IMR-90 (cell line): Measurements from ENCODE around the gene SPDYE18. TPM values are rescaled to one million over a fixed set of nuclear protein-coding genes. Genes with fewer than 3 reads are reported as not detected.
"Not testable (repeated sequence)": the region's sequence is repeated elsewhere in the genome, so short reads cannot be mapped to it uniquely, and the experiment has no call there.

Source experiments
- ATAC-seq: fragments of 200-7000 bp; cut with Tn5 transposase; 2 replicates; pipeline ENCODE4 v1.9.1; 2020; ENCODE audit warnings: low read depth, mild to moderate bottlenecking, moderate library complexity
- BruUV-seq: library from RNA; stranded (reverse); fragments of 400-500 nt; replicated peaks from 2 replicates; lab custom pipeline; 2021; lab: Mats Ljungman, UMichigan
- CTCF ChIA-PET: fragments of 300-600 bp; formaldehyde crosslinking; extraction: SDS; loops from one replicate; lab custom pipeline; 2021; ENCODE audit warnings: antibody characterized with exemption; lab: Yijun Ruan, JAX
- POLR2A ChIA-PET: fragments of 300-600 bp; sonication (Branson Sonifier 250); formaldehyde crosslinking; loops from one replicate; lab custom pipeline; 2022; ENCODE audit warnings: antibody characterized with exemption; ENCODE audit not compliant: unreplicated experiment; lab: Charles Lee
- DNase-seq: peaks from one replicate; pipeline ENCODE4 v3.0.0; 2013
- H2AFZ ChIP-seq: replicated peaks from 2 replicates; pipeline ENCODE3; 2013; ENCODE audit warnings: low read length, mild to moderate bottlenecking; ENCODE audit not compliant: poor library complexity
- H2AK5ac ChIP-seq: 2 replicates; pipeline ENCODE4 v1.6.1; 2013; ENCODE audit warnings: low read depth, low read length, inconsistent platforms
- H2AK9ac ChIP-seq: replicated peaks from 2 replicates; pipeline ENCODE3; 2013; ENCODE audit warnings: mild to moderate bottlenecking, low read depth, low read length, moderate library complexity; ENCODE audit not compliant: poor library complexity
- H2BK120ac ChIP-seq: 2 replicates; pipeline ENCODE4 v1.6.1; 2013; ENCODE audit warnings: low read depth, low read length, inconsistent platforms
- H2BK15ac ChIP-seq: 3 replicates; pipeline ENCODE4 v1.6.1; 2013; ENCODE audit warnings: low read depth, low read length, inconsistent platforms
- H2BK20ac ChIP-seq: 2 replicates; pipeline ENCODE4 v1.6.1; 2013; ENCODE audit warnings: low read depth, mild to moderate bottlenecking, inconsistent platforms, low read length, moderate library complexity
- H2BK5ac ChIP-seq: 2 replicates; pipeline ENCODE4 v1.6.1; 2013; ENCODE audit warnings: mild to moderate bottlenecking, low read depth, low read length, inconsistent platforms; ENCODE audit not compliant: poor library complexity, severe bottlenecking
- H3K14ac ChIP-seq: replicated peaks from 2 replicates; pipeline ENCODE4 v1.6.1; 2013; ENCODE audit warnings: low read depth, low read length, inconsistent platforms
- H3K18ac ChIP-seq: 2 replicates; pipeline ENCODE4 v1.6.1; 2013; ENCODE audit warnings: low read depth, low read length, control low read depth
- H3K23ac ChIP-seq: 2 replicates; pipeline ENCODE4 v1.6.1; 2013; ENCODE audit warnings: low read depth, low read length, inconsistent platforms
- H3K27ac ChIP-seq: 2 replicates; pipeline ENCODE4 v1.5.1; 2013; ENCODE audit warnings: mild to moderate bottlenecking, control low read depth, low read length; ENCODE audit not compliant: insufficient read depth
- H3K27me3 ChIP-seq: 2 replicates; pipeline ENCODE4 v1.6.1; 2013; ENCODE audit warnings: low read length; ENCODE audit not compliant: control insufficient read depth, insufficient read depth
- H3K36me3 ChIP-seq: 2 replicates; pipeline ENCODE4 v1.6.1; 2013; ENCODE audit warnings: low read length, mixed read lengths; ENCODE audit not compliant: control insufficient read depth, insufficient read depth
- H3K4ac ChIP-seq: 2 replicates; pipeline ENCODE4 v1.6.1; 2013; ENCODE audit warnings: low read depth, low read length, inconsistent platforms
- H3K4me1 ChIP-seq: 2 replicates; pipeline ENCODE4 v1.6.1; 2013; ENCODE audit warnings: low read length, mixed read lengths; ENCODE audit not compliant: control insufficient read depth, insufficient read depth
- H3K4me2 ChIP-seq: 2 replicates; pipeline ENCODE4 v1.6.1; 2013; ENCODE audit warnings: low read depth, mild to moderate bottlenecking, control low read depth, low read length, moderate library complexity
- H3K4me3 ChIP-seq: 2 replicates; pipeline ENCODE4 v1.5.1; 2013; ENCODE audit warnings: low read depth, mild to moderate bottlenecking, control low read depth, low read length, moderate library complexity; ENCODE audit not compliant: insufficient read depth
- H3K56ac ChIP-seq: 2 replicates; pipeline ENCODE4 v1.6.1; 2013; ENCODE audit warnings: low read length, inconsistent platforms; ENCODE audit not compliant: insufficient read depth; ENCODE audit errors: extremely low read depth
- H3K79me1 ChIP-seq, 2 experiments: 2 replicates each; pipeline ENCODE4 v1.6.1; 2013; ENCODE audit warnings: low read length in 2 of 2, inconsistent platforms in 1 of 2, low read depth in 1 of 2
- H3K9ac ChIP-seq: 2 replicates; pipeline ENCODE4 v1.6.1; 2013; ENCODE audit warnings: low read depth, low read length, control low read depth
- H3K9me1 ChIP-seq: 2 replicates; pipeline ENCODE4 v1.6.1; 2013; ENCODE audit warnings: low read length, inconsistent platforms; ENCODE audit not compliant: insufficient read depth
- H3K9me3 ChIP-seq: 2 replicates; pipeline ENCODE4 v1.6.1; 2013; ENCODE audit warnings: low read length; ENCODE audit not compliant: control insufficient read depth, insufficient read depth
- H4K20me1 ChIP-seq: 2 replicates; pipeline ENCODE4 v1.6.1; 2013; ENCODE audit warnings: low read length, inconsistent platforms; ENCODE audit not compliant: insufficient read depth
- H4K5ac ChIP-seq: 2 replicates; pipeline ENCODE4 v1.6.1; 2013; ENCODE audit warnings: mild to moderate bottlenecking, low read depth, low read length, control low read depth
- H4K8ac ChIP-seq, 2 experiments: 2 replicates each; pipeline ENCODE4 v1.6.1; 2013; ENCODE audit warnings: low read depth in 2 of 2, low read length in 2 of 2, control low read depth in 1 of 2, inconsistent platforms in 1 of 2
- H4K91ac ChIP-seq: 2 replicates; pipeline ENCODE4 v1.6.1; 2013; ENCODE audit warnings: low read depth, low read length, inconsistent platforms; ENCODE audit not compliant: insufficient read depth
- WGBS, 2 experiments: methylation state at CpG; one replicate each; pipeline versions ENCODE4 v1.1.5 to v1.1.7; 2013; ENCODE audit warnings: missing lambda C conversion rate in 2 of 2; ENCODE audit not compliant: insufficient read length in 1 of 2; ENCODE audit errors: extremely low coverage in 2 of 2; 5-methylcytosine and 5-hydroxymethylcytosine counted together
- dilution Hi-C: fragments of 300-500 bp; cut with HindIII; formaldehyde crosslinking; loops from one replicate; pipeline ENCODE4 v1.14.3; 2018; ENCODE audit warnings: low sequenced_read_pairs; ENCODE audit not compliant: unreplicated experiment
- in situ Hi-C: fragments of 300-500 bp; cut with MboI; formaldehyde crosslinking; loops from 3 replicates; pipeline ENCODE4 v1.14.3; 2019; ENCODE audit warnings: low sequenced_read_pairs, inconsistent platforms, mixed read lengths
- intact Hi-C: fragments of 100-400 bp; cut with micrococcal nuclease; formaldehyde crosslinking; loops from 2 replicates; pipeline ENCODE4 v1.10.0; 2022
- polyA plus RNA-seq, 3 experiments: library from polyadenylated mRNA; depleted of rRNA; stranded (reverse); fragments of >200 nt; gene quantifications; 2 replicates each; pipeline ENCODE4 v1.2.3, GENCODE V29; 2012; ENCODE audit warnings: low replicate concordance in 1 of 3
- total RNA-seq: library from RNA; depleted of rRNA; stranded (reverse); fragments of >200 nt; gene quantifications from 2 replicates; pipeline ENCODE4 v1.2.3, GENCODE V29; 2012

Gene SPDYE18
- total and polyA plus RNA-seq, 2 of the 4 experiments (the other 2 are of a cell fraction) = not detected

- intact Hi-C loops, in situ Hi-C loops, H3K4me3 ChIP-seq, H4K5ac ChIP-seq, DNase-seq, H3K23ac ChIP-seq, BruUV-seq, H3K56ac ChIP-seq, H3K9me3 ChIP-seq, H2BK20ac ChIP-seq, H2BK120ac ChIP-seq, H3K4ac ChIP-seq, H2BK15ac ChIP-seq, H4K20me1 ChIP-seq, H3K4me1 ChIP-seq, ATAC-seq, CTCF ChIA-PET, H2AK5ac ChIP-seq, POLR2A ChIA-PET, H4K8ac ChIP-seq, H3K27me3 ChIP-seq, H2BK5ac ChIP-seq, H3K9ac ChIP-seq, H3K4me2 ChIP-seq, H2AFZ ChIP-seq, H4K91ac ChIP-seq, H3K9me1 ChIP-seq, dilution Hi-C loops, H3K18ac ChIP-seq, H3K14ac ChIP-seq, H3K36me3 ChIP-seq, H3K27ac ChIP-seq, H3K79me1 ChIP-seq, H2AK9ac ChIP-seq: not testable (repeated sequence)
- WGBS, 2 experiments = no CpG with 5 or more reads among the region's 6 CpGs
Observed at GRCh38 chr7:77071108-77071507, 8.8 kb upstream of the SPDYE18 start.

GRCh38 chr7:77065869-77066268 is 3.5 kb upstream of the SPDYE18 start:
- POLR2A ChIA-PET, H3K18ac ChIP-seq, H4K20me1 ChIP-seq, H4K91ac ChIP-seq, H3K9me3 ChIP-seq, DNase-seq, intact Hi-C loops, H3K27me3 ChIP-seq, H3K36me3 ChIP-seq, H3K4me1 ChIP-seq, dilution Hi-C loops, H2AFZ ChIP-seq, ATAC-seq, H3K23ac ChIP-seq, H3K79me1 ChIP-seq, H2AK5ac ChIP-seq, H2BK120ac ChIP-seq, H3K9ac ChIP-seq, H3K27ac ChIP-seq, H2BK5ac ChIP-seq, H2BK20ac ChIP-seq, H3K4me2 ChIP-seq, in situ Hi-C loops, H3K14ac ChIP-seq, H4K8ac ChIP-seq, CTCF ChIA-PET, H2BK15ac ChIP-seq, H3K4ac ChIP-seq, H2AK9ac ChIP-seq, H3K9me1 ChIP-seq, H3K4me3 ChIP-seq, H4K5ac ChIP-seq, BruUV-seq, H3K56ac ChIP-seq: not testable (repeated sequence)
- 90% methylated on average over 4 of the region's 7 CpGs; no CpG with 5 or more reads in 1 of the 2 experiments for WGBS, 2 experiments
